ENCODE results near the gene C5.

Gene C5

GRCh38 chr9:120925535-120926396 is 124.3 kb downstream of the C5 start:
- Histone ChIP-seq H3K36me3 (ENCODE audit: insufficient read depth, low read length) (no peaks in the 10 kb centered on the region), H3K9ac (ENCODE audit: low read depth, low read length) (no peak overlapping the region), H3K9me3 (ENCODE audit: control insufficient read depth, insufficient read depth, low read length) (no peaks in the 10 kb centered on the region), H3K4me1 (ENCODE audit: insufficient read depth, low read length) (peaks cover 29% of the 10 kb centered on the region; the same call in 1 of the 2 replicates)

- Histone ChIP-seq H3K9ac (ENCODE audit: low read depth, low read length) (no peak overlapping the region), H3K36me3 (ENCODE audit: insufficient read depth, low read length) (no peaks in the 10 kb centered on the region), H3K9me3 (ENCODE audit: control insufficient read depth, insufficient read depth, low read length) (no peaks in the 10 kb centered on the region), H3K4me1 (ENCODE audit: insufficient read depth, low read length) (peaks cover 36% of the 10 kb centered on the region)
Observed at GRCh38 chr9:120924698-120925534, 125.2 kb downstream of the C5 start.

GRCh38 chr9:120923620-120924328 is 126.3 kb downstream of the C5 start:
- no peak overlapping the region for H3K9ac ChIP-seq (ENCODE audit: low read depth, low read length)
- no peaks in the 10 kb centered on the region for H3K36me3 ChIP-seq (ENCODE audit: insufficient read depth, low read length)
- peaks cover 42% of the 10 kb centered on the region for H3K4me1 ChIP-seq (ENCODE audit: insufficient read depth, low read length)
- H3K9me3 ChIP-seq (ENCODE audit: control insufficient read depth, insufficient read depth, low read length), result no peaks in the 10 kb centered on the region

GRCh38 chr9:120922404-120923195 is 127.5 kb downstream of the C5 start:
- no peaks in the 10 kb centered on the region for H3K9me3 ChIP-seq (ENCODE audit: control insufficient read depth, insufficient read depth, low read length)

GRCh38 chr9:120921661-120922181 is 128.4 kb downstream of the C5 start:
- Histone ChIP-seq H3K9me3 (ENCODE audit: control insufficient read depth, insufficient read depth, low read length) (no peaks in the 10 kb centered on the region), H3K36me3 (ENCODE audit: insufficient read depth, low read length) (no peaks in the 10 kb centered on the region), H3K4me1 (ENCODE audit: insufficient read depth, low read length) (peaks cover 42% of the 10 kb centered on the region), H3K9ac (ENCODE audit: low read depth, low read length) (no peak overlapping the region)

More at GRCh38 chr9:120922404-120923195, 127.5 kb downstream of the C5 start:
- Histone ChIP-seq H3K9ac (ENCODE audit: low read depth, low read length) (no peak overlapping the region), H3K4me1 (ENCODE audit: insufficient read depth, low read length) (peaks cover 44% of the 10 kb centered on the region), H3K36me3 (ENCODE audit: insufficient read depth, low read length) (no peaks in the 10 kb centered on the region)

- no peaks in the 10 kb centered on the region for H3K36me3 ChIP-seq (ENCODE audit: insufficient read depth, low read length)
- peaks cover 33% of the 10 kb centered on the region for H3K4me1 ChIP-seq (ENCODE audit: insufficient read depth, low read length)
- H3K9me3 ChIP-seq (ENCODE audit: control insufficient read depth, insufficient read depth, low read length), result no peaks in the 10 kb centered on the region
- no peak overlapping the region for H3K9ac ChIP-seq (ENCODE audit: low read depth, low read length)
Observed at GRCh38 chr9:120920806-120921178, 129.3 kb downstream of the C5 start.

- Histone ChIP-seq H3K4me1 (ENCODE audit: insufficient read depth, low read length) (peaks cover 26% of the 10 kb centered on the region), H3K36me3 (ENCODE audit: insufficient read depth, low read length) (no peaks in the 10 kb centered on the region), H3K9ac (ENCODE audit: low read depth, low read length) (no peak overlapping the region), H3K9me3 (ENCODE audit: control insufficient read depth, insufficient read depth, low read length) (no peaks in the 10 kb centered on the region)
Observed at GRCh38 chr9:120919843-120920805, 130.0 kb downstream of the C5 start.

GRCh38 chr9:120918931-120919842 is 130.9 kb downstream of the C5 start:
- peaks cover 24% of the 10 kb centered on the region for H3K4me1 ChIP-seq (ENCODE audit: insufficient read depth, low read length)
- no peaks in the 10 kb centered on the region for H3K36me3 ChIP-seq (ENCODE audit: insufficient read depth, low read length)
- H3K9ac ChIP-seq (ENCODE audit: low read depth, low read length), result no peak overlapping the region
- no peaks in the 10 kb centered on the region for H3K9me3 ChIP-seq (ENCODE audit: control insufficient read depth, insufficient read depth, low read length)

- peaks cover 24% of the 10 kb centered on the region for H3K4me1 ChIP-seq (ENCODE audit: insufficient read depth, low read length)
Observed at GRCh38 chr9:120917929-120918762, 131.9 kb downstream of the C5 start.

GRCh38 chr9:120916991-120917880 is 132.8 kb downstream of the C5 start:
- H3K36me3 ChIP-seq (ENCODE audit: insufficient read depth, low read length), result no peaks in the 10 kb centered on the region
- peaks cover 24% of the 10 kb centered on the region for H3K4me1 ChIP-seq (ENCODE audit: insufficient read depth, low read length)
- H3K9ac ChIP-seq (ENCODE audit: low read depth, low read length), result no peak overlapping the region
- H3K9me3 ChIP-seq (ENCODE audit: control insufficient read depth, insufficient read depth, low read length), result no peaks in the 10 kb centered on the region

More at GRCh38 chr9:120917929-120918762, 131.9 kb downstream of the C5 start:
- Histone ChIP-seq H3K9ac (ENCODE audit: low read depth, low read length) (no peak overlapping the region), H3K36me3 (ENCODE audit: insufficient read depth, low read length) (no peaks in the 10 kb centered on the region), H3K9me3 (ENCODE audit: control insufficient read depth, insufficient read depth, low read length) (no peaks in the 10 kb centered on the region)

GRCh38 chr9:120916588-120916987 is 133.5 kb downstream of the C5 start:
- H3K36me3 ChIP-seq (ENCODE audit: insufficient read depth, low read length), result no peaks in the 10 kb centered on the region
- no peaks in the 10 kb centered on the region for H3K9me3 ChIP-seq (ENCODE audit: control insufficient read depth, insufficient read depth, low read length)
- H3K9ac ChIP-seq (ENCODE audit: low read depth, low read length), result no peak overlapping the region
- H3K4me1 ChIP-seq (ENCODE audit: insufficient read depth, low read length), result peaks cover 24% of the 10 kb centered on the region

Data from ES-I3 (cell line).